GM13976 (cell line): Measurements from ENCODE around the gene THBS1.
A peak's percentile ranks its signal among the peaks of the same experiment; 100 is the strongest.

ENCODE experiments used
- DNase-seq: peaks from one replicate; pipeline ENCODE4 v3.0.0; 2012; ENCODE audit warnings: low spot score
- CTCF ChIP-seq: IDR thresholded peaks from 2 replicates; pipeline ENCODE4 v1.5.1; 2012; ENCODE audit warnings: borderline replicate concordance, mild to moderate bottlenecking; ENCODE audit not compliant: insufficient read depth; ENCODE audit errors: extremely low read depth, missing control alignments, control extremely low read depth
- in situ Hi-C: fragments of 300-500 bp; cut with MboI; formaldehyde crosslinking; loops from one replicate; pipeline ENCODE4 v1.12.0; 2022; ENCODE audit warnings: low sequenced_read_pairs, mixed read lengths, inconsistent platforms; ENCODE audit not compliant: unreplicated experiment

THBS1 gene

GRCh38 chr15:39618063-39618823 lies 37.4 kb downstream of the THBS1 start:
- in situ Hi-C loops = no loop called here
- TF ChIP-seq CTCF = no peak
- no peak for DNase-seq

GRCh38 chr15:39621210-39621609 lies 40.3 kb downstream of the THBS1 start:
- TF ChIP-seq CTCF = no peak
- no peak for DNase-seq
- in situ Hi-C loops = no loop called here

GRCh38 chr15:39621976-39622375 lies 41.1 kb downstream of the THBS1 start:
- no peak for DNase-seq
- in situ Hi-C loops = no loop called here
- no peak for TF ChIP-seq CTCF

GRCh38 chr15:39622660-39623516 lies 42.0 kb downstream of the THBS1 start:
- no peak for DNase-seq
- in situ Hi-C loops = no loop called here
- TF ChIP-seq CTCF = no peak

GRCh38 chr15:39623529-39623931 lies 42.7 kb downstream of the THBS1 start:
- peak; percentile 66 for DNase-seq
- in situ Hi-C loops = no loop called here
- no peak for TF ChIP-seq CTCF

GRCh38 chr15:39624806-39625205 lies 43.9 kb downstream of the THBS1 start:
- peak; percentile 43 for DNase-seq
- in situ Hi-C loops = no loop called here
- no peak for TF ChIP-seq CTCF
